HepG2 (cell line): ENCODE data around the gene ACAP1. TPM values are rescaled to one million over a fixed set of nuclear protein-coding genes. Genes with fewer than 3 reads are reported as not detected.

ENCODE experiments used
- MYC ChIP-seq: sonication (generic); formaldehyde crosslinking; IDR thresholded peaks from 2 replicates; pipeline ENCODE4 v1.9.0; 2021; ENCODE audit warnings: missing genetic modification reagents, borderline replicate concordance
- POLR2G ChIP-seq: fragments of 200-400 bp; formaldehyde crosslinking; IDR thresholded peaks from 2 replicates; pipeline ENCODE4 v1.6.1; 2018; ENCODE audit warnings: mild to moderate bottlenecking, low read depth, low read length, moderate library complexity
- PPARG ChIP-seq: conservative IDR thresholded peaks from 2 replicates; pipeline ENCODE4 v1.6.1; 2016; ENCODE audit warnings: missing biosample characterization, missing genetic modification reagents
- SMYD3 ChIP-seq: sonication (generic); formaldehyde crosslinking; IDR thresholded peaks from 2 replicates; pipeline ENCODE4 v1.8.1; 2023; ENCODE audit warnings: mild to moderate bottlenecking, missing genetic modification reagents
- ZBTB38 ChIP-seq: sonication (generic); formaldehyde crosslinking; IDR thresholded peaks from 2 replicates; pipeline ENCODE4 v1.5.1; 2020; ENCODE audit warnings: mild to moderate bottlenecking, missing genetic modification reagents
- ZBTB43 ChIP-seq: sonication (generic); formaldehyde crosslinking; conservative IDR thresholded peaks from 2 replicates; pipeline ENCODE4 v1.4.0; 2020; ENCODE audit warnings: missing genetic modification reagents
- ZHX1 ChIP-seq: sonication (generic); formaldehyde crosslinking; IDR thresholded peaks from 2 replicates; pipeline ENCODE4 v1.8.1; 2022; ENCODE audit warnings: low read depth, mild to moderate bottlenecking, missing genetic modification reagents
- ZNF562 ChIP-seq: sonication (generic); formaldehyde crosslinking; IDR thresholded peaks from 2 replicates; pipeline ENCODE4 v1.8.0; 2022; ENCODE audit warnings: missing genetic modification reagents, borderline replicate concordance
- ZNF569 ChIP-seq: sonication (generic); formaldehyde crosslinking; IDR thresholded peaks from 2 replicates; pipeline ENCODE4 v1.5.0; 2020; ENCODE audit warnings: mild to moderate bottlenecking, missing genetic modification reagents, moderate library complexity, borderline replicate concordance
- ZNF660 ChIP-seq: sonication (generic); formaldehyde crosslinking; IDR thresholded peaks from 2 replicates; pipeline ENCODE4 v1.5.1; 2020; ENCODE audit warnings: mild to moderate bottlenecking, low read depth, missing genetic modification reagents, borderline replicate concordance
- ZNF800 ChIP-seq: sonication (generic); formaldehyde crosslinking; IDR thresholded peaks from 2 replicates; pipeline ENCODE4 v1.4.0; 2020; ENCODE audit warnings: missing genetic modification reagents
- ZNF850 ChIP-seq: sonication (generic); formaldehyde crosslinking; conservative IDR thresholded peaks from 2 replicates; pipeline ENCODE4 v1.9.0; 2021; ENCODE audit warnings: mild to moderate bottlenecking, missing genetic modification reagents
- polyA plus RNA-seq, 8 experiments: library from polyadenylated mRNA; depleted of rRNA in 3 of 8; stranded (reverse) in 7 of 8; unstranded in 1 of 8; fragments of >200 nt; fragmentation: Illumina TruSeq in 4 of 8; extraction: Trizol in 4 of 8; gene quantifications; 2 replicates each; pipeline versions ENCODE4 v1.2.1 to v1.2.3, GENCODE V29; 2011 to 2016; ENCODE audit warnings: low read depth in 4 of 8, missing spikeins in 1 of 8, mixed read lengths in 1 of 8; ENCODE audit not compliant: insufficient read depth in 1 of 8
- total RNA-seq, 5 experiments: library from RNA; depleted of rRNA; stranded (reverse); fragments of >200 nt; fragmentation: Illumina TruSeq; extraction: Trizol; gene quantifications; 2 replicates each; pipeline ENCODE4 v1.2.3, GENCODE V29; 2016; ENCODE audit warnings: low read depth in 1 of 5
- TF ChIP-seq, protein P1 (sequence below): sonication (generic); formaldehyde crosslinking; IDR thresholded peaks from 2 replicates; pipeline ENCODE4 v1.4.0; 2020; ENCODE audit warnings: low read depth, mild to moderate bottlenecking, missing genetic modification reagents
- TF ChIP-seq, protein P2 (sequence below): sonication (generic); formaldehyde crosslinking; IDR thresholded peaks from 2 replicates; pipeline ENCODE4 v1.5.0; 2020; ENCODE audit warnings: mild to moderate bottlenecking, missing genetic modification reagents, moderate library complexity
- TF ChIP-seq, protein P3 (sequence below): IDR thresholded peaks from 2 replicates; pipeline ENCODE4 v1.6.1; 2016; ENCODE audit warnings: missing compliant biosample characterization, missing genetic modification reagents, borderline replicate concordance
- TF ChIP-seq, protein P4 (sequence below): sonication (generic); formaldehyde crosslinking; IDR thresholded peaks from 2 replicates; pipeline ENCODE4 v1.5.0; 2020; ENCODE audit warnings: mild to moderate bottlenecking, missing genetic modification reagents

The ACAP1 gene
- total and polyA plus RNA-seq, 2 of the 13 experiments (the other 11 are each of a cell fraction or from before 2014, with no cell fraction given), result 1.3 to 2.5 TPM

GRCh38 chr17:7329374-7329996 lies 6.8 kb upstream of the ACAP1 start (continued):
- TF ChIP-seq ZHX1 (CRISPR knock-in tag), result no peak
- TF ChIP-seq, protein P1, sequence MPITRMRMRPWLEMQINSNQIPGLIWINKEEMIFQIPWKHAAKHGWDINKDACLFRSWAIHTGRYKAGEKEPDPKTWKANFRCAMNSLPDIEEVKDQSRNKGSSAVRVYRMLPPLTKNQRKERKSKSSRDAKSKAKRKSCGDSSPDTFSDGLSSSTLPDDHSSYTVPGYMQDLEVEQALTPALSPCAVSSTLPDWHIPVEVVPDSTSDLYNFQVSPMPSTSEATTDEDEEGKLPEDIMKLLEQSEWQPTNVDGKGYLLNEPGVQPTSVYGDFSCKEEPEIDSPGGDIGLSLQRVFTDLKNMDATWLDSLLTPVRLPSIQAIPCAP, result no peak
- TF ChIP-seq ZNF562 (CRISPR knock-in tag), result no peak
- no peak for TF ChIP-seq ZNF800 (CRISPR knock-in tag)
- TF ChIP-seq, protein P2, sequence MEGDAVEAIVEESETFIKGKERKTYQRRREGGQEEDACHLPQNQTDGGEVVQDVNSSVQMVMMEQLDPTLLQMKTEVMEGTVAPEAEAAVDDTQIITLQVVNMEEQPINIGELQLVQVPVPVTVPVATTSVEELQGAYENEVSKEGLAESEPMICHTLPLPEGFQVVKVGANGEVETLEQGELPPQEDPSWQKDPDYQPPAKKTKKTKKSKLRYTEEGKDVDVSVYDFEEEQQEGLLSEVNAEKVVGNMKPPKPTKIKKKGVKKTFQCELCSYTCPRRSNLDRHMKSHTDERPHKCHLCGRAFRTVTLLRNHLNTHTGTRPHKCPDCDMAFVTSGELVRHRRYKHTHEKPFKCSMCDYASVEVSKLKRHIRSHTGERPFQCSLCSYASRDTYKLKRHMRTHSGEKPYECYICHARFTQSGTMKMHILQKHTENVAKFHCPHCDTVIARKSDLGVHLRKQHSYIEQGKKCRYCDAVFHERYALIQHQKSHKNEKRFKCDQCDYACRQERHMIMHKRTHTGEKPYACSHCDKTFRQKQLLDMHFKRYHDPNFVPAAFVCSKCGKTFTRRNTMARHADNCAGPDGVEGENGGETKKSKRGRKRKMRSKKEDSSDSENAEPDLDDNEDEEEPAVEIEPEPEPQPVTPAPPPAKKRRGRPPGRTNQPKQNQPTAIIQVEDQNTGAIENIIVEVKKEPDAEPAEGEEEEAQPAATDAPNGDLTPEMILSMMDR (CRISPR knock-in tag), result 0 out of 2 replicates have a peak, but pooled peaks have one; percentile 35
- no peak for TF ChIP-seq ZNF660 (CRISPR knock-in tag)
- TF ChIP-seq SMYD3 (CRISPR knock-in tag), result no peak
- TF ChIP-seq ZBTB38 (CRISPR knock-in tag), result no peak; the same call in 1 of the 2 replicates
- TF ChIP-seq PPARG, result no peak
- TF ChIP-seq ZNF850 (CRISPR knock-in tag), result no peak
- TF ChIP-seq MYC (CRISPR knock-in tag), result peak; percentile 84; the same call in 1 of the 2 replicates
- TF ChIP-seq, protein P3, sequence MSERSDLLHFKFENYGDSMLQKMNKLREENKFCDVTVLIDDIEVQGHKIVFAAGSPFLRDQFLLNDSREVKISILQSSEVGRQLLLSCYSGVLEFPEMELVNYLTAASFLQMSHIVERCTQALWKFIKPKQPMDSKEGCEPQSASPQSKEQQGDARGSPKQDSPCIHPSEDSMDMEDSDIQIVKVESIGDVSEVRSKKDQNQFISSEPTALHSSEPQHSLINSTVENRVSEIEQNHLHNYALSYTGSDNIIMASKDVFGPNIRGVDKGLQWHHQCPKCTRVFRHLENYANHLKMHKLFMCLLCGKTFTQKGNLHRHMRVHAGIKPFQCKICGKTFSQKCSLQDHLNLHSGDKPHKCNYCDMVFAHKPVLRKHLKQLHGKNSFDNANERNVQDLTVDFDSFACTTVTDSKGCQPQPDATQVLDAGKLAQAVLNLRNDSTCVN, result no peak
- TF ChIP-seq POLR2G, result peak; percentile 83
- TF ChIP-seq ZNF569 (CRISPR knock-in tag), result no peak
- no peak for TF ChIP-seq ZBTB43
- TF ChIP-seq, protein P4, sequence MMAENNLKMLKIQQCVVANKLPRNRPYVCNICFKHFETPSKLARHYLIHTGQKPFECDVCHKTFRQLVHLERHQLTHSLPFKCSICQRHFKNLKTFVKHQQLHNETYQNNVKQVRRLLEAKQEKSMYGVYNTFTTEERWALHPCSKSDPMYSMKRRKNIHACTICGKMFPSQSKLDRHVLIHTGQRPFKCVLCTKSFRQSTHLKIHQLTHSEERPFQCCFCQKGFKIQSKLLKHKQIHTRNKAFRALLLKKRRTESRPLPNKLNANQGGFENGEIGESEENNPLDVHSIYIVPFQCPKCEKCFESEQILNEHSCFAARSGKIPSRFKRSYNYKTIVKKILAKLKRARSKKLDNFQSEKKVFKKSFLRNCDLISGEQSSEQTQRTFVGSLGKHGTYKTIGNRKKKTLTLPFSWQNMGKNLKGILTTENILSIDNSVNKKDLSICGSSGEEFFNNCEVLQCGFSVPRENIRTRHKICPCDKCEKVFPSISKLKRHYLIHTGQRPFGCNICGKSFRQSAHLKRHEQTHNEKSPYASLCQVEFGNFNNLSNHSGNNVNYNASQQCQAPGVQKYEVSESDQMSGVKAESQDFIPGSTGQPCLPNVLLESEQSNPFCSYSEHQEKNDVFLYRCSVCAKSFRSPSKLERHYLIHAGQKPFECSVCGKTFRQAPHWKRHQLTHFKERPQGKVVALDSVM (CRISPR knock-in tag), result no peak
